Tibial artery (tissue), 4 donors: ENCODE results near the gene MOCOS.
A peak's percentile ranks its signal among the peaks of the same experiment; 100 is the strongest.

ENCODE experiments used
- DNase-seq, 2 donors: peaks; one replicate each; pipeline ENCODE4 v3.0.0-alpha.2; 2019
- H3K27ac ChIP-seq, 2 donors: fragments of 200-600 bp; sonication (generic) in 1 of 2; 1 replicate in 1 of 2; 2 replicates in 1 of 2; pipeline ENCODE4 v1.5.1; 2018 to 2019; ENCODE audit warnings: mild to moderate bottlenecking in 1 of 2
- H3K27me3 ChIP-seq, 2 donors: fragments of 200-600 bp; sonication (generic) in 1 of 2; one replicate each; pipeline versions ENCODE4 v1.5.1 to v1.6.0; 2016 to 2019
- H3K36me3 ChIP-seq, 3 donors: fragments of 200-600 bp; sonication (generic) in 2 of 3; one replicate each; pipeline ENCODE4 v1.5.1; 2016 to 2019; ENCODE audit warnings: mild to moderate bottlenecking in 2 of 3
- H3K4me1 ChIP-seq, 4 donors: fragments of 200-600 bp; sonication (generic) in 2 of 4; 1 replicate in 3 of 4; 2 replicates in 1 of 4; pipeline ENCODE4 v1.5.1; 2016 to 2019
- H3K4me3 ChIP-seq, 2 donors: fragments of 200-600 bp; sonication (generic) in 1 of 2; 1 replicate in 1 of 2; 2 replicates in 1 of 2; pipeline ENCODE4 v1.5.1; 2018 to 2019; ENCODE audit warnings: mild to moderate bottlenecking in 2 of 2
- H3K9me3 ChIP-seq, 3 donors: fragments of 200-600 bp; sonication (generic) in 1 of 3; one replicate each; pipeline ENCODE4 v1.5.1; 2016 to 2019
- CTCF ChIP-seq, 2 experiments: fragments of 200-600 bp in 1 of 2; fragments of 450-650 bp in 1 of 2; IDR thresholded peaks; one replicate each; pipeline ENCODE4 v1.5.1; 2017 to 2019; ENCODE audit warnings: antibody characterized with exemption in 2 of 2, mild to moderate bottlenecking in 1 of 2, moderate library complexity in 1 of 2
- intact Hi-C: fragments of 100-400 bp; cut with DNase I; formaldehyde crosslinking; loops from one replicate; pipeline ENCODE4 v1.15.0; 2023; ENCODE audit warnings: low total_unique reads

Gene MOCOS

GRCh38 chr18:36185157-36185556 lies 2.1 kb upstream of the MOCOS start:
- Histone ChIP-seq H3K36me3 (no peaks in the 10 kb centered on the region), H3K4me3 (no peak overlapping the region), H3K9me3 (no peaks in the 10 kb centered on the region), H3K27me3 (no peaks in the 10 kb centered on the region), H3K27ac (no peak overlapping the region), H3K4me1 (peaks cover 0 to 33% (median 24%) of the 10 kb centered on the region in 4 donors)
- intact Hi-C loops = loop anchor here (10.0 kb wide), 1 partner anchor 90 kb away; no protein-coding TSS in a partner anchor
- TF ChIP-seq CTCF (IDR thresholded peaks at IDR 0.05) = no peak
- no peak for DNase-seq

- Histone ChIP-seq H3K4me3 (peak overlapping the region; percentile 56 to 66), H3K36me3 (no peaks in the 10 kb centered on the region), H3K9me3 (no peaks in the 10 kb centered on the region), H3K27me3 (no peaks in the 10 kb centered on the region), H3K27ac (no peak overlapping the region), H3K4me1 (peaks cover 0 to 25% (median 16%) of the 10 kb centered on the region in 4 donors)
- DNase-seq = no peak
- TF ChIP-seq CTCF (IDR thresholded peaks at IDR 0.05) = no peak
- intact Hi-C loops = loop anchor here (10.0 kb wide), 1 partner anchor 89 kb away; no protein-coding TSS in a partner anchor
These were observed 1.3 kb upstream of the MOCOS start for GRCh38 chr18:36185901-36186460.

- no peaks in the 10 kb centered on the region for H3K36me3 ChIP-seq
- H3K27ac ChIP-seq = peak overlapping the region; percentile 13 to 40
- peak in 1 of 2 donors; percentile 29 for DNase-seq
- H3K4me1 ChIP-seq = peaks cover 0 to 23% (median 14%) of the 10 kb centered on the region in 4 donors
- TF ChIP-seq CTCF (IDR thresholded peaks at IDR 0.05) = no peak
- H3K27me3 ChIP-seq = no peaks in the 10 kb centered on the region
- no peaks in the 10 kb centered on the region for H3K9me3 ChIP-seq
- H3K4me3 ChIP-seq = peak overlapping the region; percentile 56 to 66
- intact Hi-C loops = loop anchor here (10.0 kb wide), 1 partner anchor 88 kb away; no protein-coding TSS in a partner anchor
These were observed 670 bp upstream of the MOCOS start for GRCh38 chr18:36186461-36187192.

GRCh38 chr18:36187826-36188721 lies 777 bp downstream of the MOCOS start:
- H3K4me3 ChIP-seq = peak overlapping the region; percentile 56 to 66
- H3K36me3 ChIP-seq = no peaks in the 10 kb centered on the region
- peaks cover 0 to 23% (median 14%) of the 10 kb centered on the region in 4 donors for H3K4me1 ChIP-seq
- no peak for DNase-seq
- H3K9me3 ChIP-seq = no peaks in the 10 kb centered on the region
- intact Hi-C loops = loop anchor here (10.0 kb wide), 1 partner anchor 87 kb away; no protein-coding TSS in a partner anchor
- no peak for TF ChIP-seq CTCF (IDR thresholded peaks at IDR 0.05)
- peak overlapping the region; percentile 17 to 40 for H3K27ac ChIP-seq
- H3K27me3 ChIP-seq = no peaks in the 10 kb centered on the region

- H3K4me3 ChIP-seq = no peak overlapping the region
- no peak for DNase-seq
- intact Hi-C loops = loop anchor here (10.0 kb wide), 1 partner anchor 86 kb away; no protein-coding TSS in a partner anchor
- TF ChIP-seq CTCF (IDR thresholded peaks at IDR 0.05) = no peak
- H3K4me1 ChIP-seq = peaks cover 0 to 23% (median 14%) of the 10 kb centered on the region in 4 donors
- H3K27me3 ChIP-seq = no peaks in the 10 kb centered on the region
- H3K27ac ChIP-seq = no peak overlapping the region
- H3K36me3 ChIP-seq = no peaks in the 10 kb centered on the region
- no peaks in the 10 kb centered on the region for H3K9me3 ChIP-seq
These were observed 1.6 kb downstream of the MOCOS start for GRCh38 chr18:36188916-36189315.
